ENCODE data around the gene FAM124A. TPM values are rescaled to one million over a fixed set of nuclear protein-coding genes. Genes with fewer than 3 reads are reported as not detected.

The FAM124A gene
- total RNA-seq, 1 experiment from 2014 or later = 1.0 TPM

- no peak for DNase-seq (ENCODE audit: low spot score)
Observed at GRCh38 chr13:51220706-51221105, 1.5 kb upstream of the FAM124A start.

- no peak for DNase-seq (ENCODE audit: low spot score)
Observed at GRCh38 chr13:51221108-51221507, 1.1 kb upstream of the FAM124A start.

- DNase-seq (ENCODE audit: low spot score) = no peak
Observed at GRCh38 chr13:51221674-51222036, 543 bp upstream of the FAM124A start.

- no peak for DNase-seq (ENCODE audit: low spot score)
Observed at GRCh38 chr13:51222686-51223559, 725 bp downstream of the FAM124A start.

- DNase-seq (ENCODE audit: low spot score) = no peak
Observed at GRCh38 chr13:51223560-51224270, 1.5 kb downstream of the FAM124A start.

- DNase-seq (ENCODE audit: low spot score) = no peak
Observed at GRCh38 chr13:51225029-51225428, 2.8 kb downstream of the FAM124A start.

- no peak for DNase-seq (ENCODE audit: low spot score)
Observed at GRCh38 chr13:51227404-51227803, 5.2 kb downstream of the FAM124A start.

GRCh38 chr13:51229101-51229719 lies 7.0 kb downstream of the FAM124A start:
- no peak for DNase-seq (ENCODE audit: low spot score)

- no peak for DNase-seq (ENCODE audit: low spot score)
Observed at GRCh38 chr13:51229731-51230130, 7.5 kb downstream of the FAM124A start.

- no peak for DNase-seq (ENCODE audit: low spot score)
Observed at GRCh38 chr13:51230477-51231105, 8.4 kb downstream of the FAM124A start.

GRCh38 chr13:51231456-51231855 lies 9.3 kb downstream of the FAM124A start:
- DNase-seq (ENCODE audit: low spot score) = no peak

GRCh38 chr13:51232328-51232727 lies 10.1 kb downstream of the FAM124A start:
- no peak for DNase-seq (ENCODE audit: low spot score)

GRCh38 chr13:51233117-51233826 lies 11.1 kb downstream of the FAM124A start:
- DNase-seq (ENCODE audit: low spot score) = no peak

GRCh38 chr13:51234676-51235075 lies 12.5 kb downstream of the FAM124A start:
- DNase-seq (ENCODE audit: low spot score) = no peak

- no peak for DNase-seq (ENCODE audit: low spot score)
Observed at GRCh38 chr13:51235186-51235585, 13.0 kb downstream of the FAM124A start.

GRCh38 chr13:51235756-51236490 lies 13.7 kb downstream of the FAM124A start:
- no peak for DNase-seq (ENCODE audit: low spot score)

GRCh38 chr13:51236491-51236792 lies 14.2 kb downstream of the FAM124A start:
- no peak for DNase-seq (ENCODE audit: low spot score)

GRCh38 chr13:51237386-51237785 lies 15.2 kb downstream of the FAM124A start:
- no peak for DNase-seq (ENCODE audit: low spot score)

GRCh38 chr13:51237887-51238286 lies 15.7 kb downstream of the FAM124A start:
- DNase-seq (ENCODE audit: low spot score) = no peak

- DNase-seq (ENCODE audit: low spot score) = no peak
Observed at GRCh38 chr13:51240178-51240577, 18.0 kb downstream of the FAM124A start.

GRCh38 chr13:51240958-51241357 lies 18.8 kb downstream of the FAM124A start:
- no peak for DNase-seq (ENCODE audit: low spot score)

Data from H4 (cell line).